Smooth muscle cell (in vitro differentiated cells): Measurements from ENCODE around the gene CMIP. TPM values are rescaled to one million over a fixed set of nuclear protein-coding genes. Genes with fewer than 3 reads are reported as not detected.

Source experiments
- DNase-seq: peaks from one replicate; lab custom pipeline; 2025; ENCODE audit not compliant: unreplicated experiment; lab: John Stamatoyannopoulos, UW
- H2AFZ ChIP-seq: fragments of 200-600 bp; sonication (generic); 2 replicates; pipeline ENCODE4 v1.6.0; 2016; ENCODE audit warnings: antibody characterized with exemption, low read depth, mild to moderate bottlenecking
- H3F3A ChIP-seq: fragments of 200-600 bp; sonication (generic); 2 replicates; pipeline ENCODE4 v1.6.0; 2017; ENCODE audit warnings: antibody characterized with exemption, low read depth
- H3K27ac ChIP-seq: fragments of 200-600 bp; sonication (generic); 2 replicates; pipeline ENCODE4 v1.5.1; 2016; ENCODE audit warnings: low read depth, mild to moderate bottlenecking
- H3K27me3 ChIP-seq: fragments of 200-600 bp; sonication (generic); 2 replicates; pipeline ENCODE4 v1.6.1; 2016; ENCODE audit warnings: low read depth, mild to moderate bottlenecking
- H3K36me3 ChIP-seq: fragments of 200-600 bp; sonication (generic); 2 replicates; pipeline ENCODE4 v1.5.1; 2016; ENCODE audit warnings: low read depth
- H3K4me1 ChIP-seq: fragments of 200-600 bp; sonication (generic); 2 replicates; pipeline ENCODE4 v1.5.1; 2016; ENCODE audit warnings: low read depth
- H3K4me2 ChIP-seq: fragments of 200-600 bp; sonication (generic); 2 replicates; pipeline ENCODE4 v1.6.0; 2016; ENCODE audit warnings: mild to moderate bottlenecking
- H3K4me3 ChIP-seq: fragments of 200-600 bp; sonication (generic); 2 replicates; pipeline ENCODE4 v1.5.1; 2016; ENCODE audit warnings: mild to moderate bottlenecking
- H3K79me2 ChIP-seq: fragments of 200-600 bp; sonication (generic); 2 replicates; pipeline ENCODE4 v1.6.0; 2016; ENCODE audit warnings: low read depth, mild to moderate bottlenecking
- H3K9ac ChIP-seq: fragments of 200-600 bp; sonication (generic); 2 replicates; pipeline ENCODE4 v1.6.0; 2016; ENCODE audit warnings: low read depth
- H3K9me3 ChIP-seq: fragments of 200-600 bp; sonication (generic); replicated peaks from 2 replicates; pipeline ENCODE4 v1.5.1; 2016; ENCODE audit warnings: low read depth
- H4K20me1 ChIP-seq: fragments of 200-600 bp; sonication (generic); 2 replicates; pipeline ENCODE4 v1.6.0; 2016; ENCODE audit warnings: low read depth
- WGBS: methylation state at CpG from one replicate; pipeline ENCODE4 v1.1.7; 2016; ENCODE audit warnings: low lambda C conversion rate; 5-methylcytosine and 5-hydroxymethylcytosine counted together
- polyA plus RNA-seq: library from polyadenylated mRNA; unstranded; fragments of >200 nt; fragmentation: Nextera tagmentation; extraction: Ambion mirVana; gene quantifications from 2 replicates; pipeline ENCODE4 v1.2.1, GENCODE V29; 2016
- total RNA-seq: library from RNA; depleted of rRNA; stranded (reverse); fragments of >200 nt; gene quantifications from 2 replicates; pipeline ENCODE4 v1.2.3, GENCODE V29; 2014
- TF ChIP-seq, protein P1 (sequence below): fragments of 200-600 bp; sonication (generic); IDR thresholded peaks from 2 replicates; pipeline ENCODE4 v1.5.1; 2017; ENCODE audit warnings: borderline replicate concordance, mild to moderate bottlenecking, antibody characterized with exemption; ENCODE audit not compliant: insufficient read depth, poor library complexity, severe bottlenecking

The CMIP gene
- total and polyA plus RNA-seq, 2 experiments from 2014 or later: 2.5 to 44.5 TPM

DNA sequence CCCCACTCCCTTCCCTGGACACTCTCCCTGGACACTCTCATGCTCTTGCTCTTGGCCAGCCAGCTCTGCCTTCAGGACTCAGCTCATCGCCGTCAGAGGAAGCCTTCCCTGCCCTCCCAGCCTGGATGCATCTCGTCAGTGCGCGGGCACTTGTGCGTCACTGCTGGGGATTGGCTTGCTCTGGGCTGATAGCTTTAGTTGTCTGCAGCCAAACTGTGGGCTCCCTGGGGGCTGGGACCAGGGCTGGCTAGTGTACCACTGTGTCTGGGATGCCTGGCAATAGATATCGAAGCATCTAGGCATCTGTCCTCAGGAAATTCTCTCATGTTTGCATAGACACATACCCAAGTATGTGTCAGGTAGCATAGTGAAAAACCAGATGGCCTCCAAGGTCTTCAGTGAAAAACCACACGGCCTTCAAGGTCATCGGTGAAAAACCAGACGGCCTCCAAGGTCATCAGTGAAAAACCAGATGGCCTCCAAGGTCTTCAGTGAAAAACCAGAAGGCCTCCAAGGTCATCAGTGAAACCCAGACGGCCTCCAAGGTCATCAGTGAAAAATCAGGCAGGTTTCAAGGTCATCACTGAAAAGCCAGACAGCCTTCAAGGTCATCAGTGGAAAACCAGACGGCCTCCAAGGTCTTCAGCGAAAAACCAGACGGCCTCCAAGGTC lies 72.0 kb downstream of the CMIP start:
- WGBS: 94% methylated on average over 14 of the region's 14 CpGs
- Histone ChIP-seq H3K4me1 (peaks cover 13% of the 10 kb centered on the region), H2AFZ (no peak overlapping the region), H3K27me3 (no peaks in the 10 kb centered on the region), H3K27ac (no peak overlapping the region), H4K20me1 (peaks cover 94% of the 10 kb centered on the region), H3K79me2 (peaks cover 95% of the 10 kb centered on the region), H3K9me3 (no peaks in the 10 kb centered on the region), H3K4me3 (no peak overlapping the region), H3K4me2 (no peak overlapping the region), H3F3A (peaks cover 3% of the 10 kb centered on the region), H3K9ac (no peak overlapping the region), H3K36me3 (no peaks in the 10 kb centered on the region)
- DNase-seq: no peak
- TF ChIP-seq, protein P1, sequence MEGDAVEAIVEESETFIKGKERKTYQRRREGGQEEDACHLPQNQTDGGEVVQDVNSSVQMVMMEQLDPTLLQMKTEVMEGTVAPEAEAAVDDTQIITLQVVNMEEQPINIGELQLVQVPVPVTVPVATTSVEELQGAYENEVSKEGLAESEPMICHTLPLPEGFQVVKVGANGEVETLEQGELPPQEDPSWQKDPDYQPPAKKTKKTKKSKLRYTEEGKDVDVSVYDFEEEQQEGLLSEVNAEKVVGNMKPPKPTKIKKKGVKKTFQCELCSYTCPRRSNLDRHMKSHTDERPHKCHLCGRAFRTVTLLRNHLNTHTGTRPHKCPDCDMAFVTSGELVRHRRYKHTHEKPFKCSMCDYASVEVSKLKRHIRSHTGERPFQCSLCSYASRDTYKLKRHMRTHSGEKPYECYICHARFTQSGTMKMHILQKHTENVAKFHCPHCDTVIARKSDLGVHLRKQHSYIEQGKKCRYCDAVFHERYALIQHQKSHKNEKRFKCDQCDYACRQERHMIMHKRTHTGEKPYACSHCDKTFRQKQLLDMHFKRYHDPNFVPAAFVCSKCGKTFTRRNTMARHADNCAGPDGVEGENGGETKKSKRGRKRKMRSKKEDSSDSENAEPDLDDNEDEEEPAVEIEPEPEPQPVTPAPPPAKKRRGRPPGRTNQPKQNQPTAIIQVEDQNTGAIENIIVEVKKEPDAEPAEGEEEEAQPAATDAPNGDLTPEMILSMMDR: no peak

DNA sequence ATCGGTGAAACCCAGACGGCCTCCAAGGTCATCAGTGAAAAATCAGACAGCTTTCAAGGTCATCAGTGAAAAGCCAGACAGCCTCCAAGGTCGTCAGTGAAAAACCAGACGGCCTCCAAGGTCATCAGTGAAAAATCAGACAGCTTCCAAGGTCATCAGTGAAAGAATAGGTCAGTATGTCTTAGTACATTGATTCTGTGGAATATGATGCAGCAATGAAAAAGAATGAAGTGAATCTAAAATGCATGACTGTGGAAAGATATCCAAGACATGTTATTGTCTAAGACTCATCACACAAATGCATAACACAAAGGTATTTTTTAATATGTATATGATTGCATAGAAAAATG lies 72.5 kb downstream of the CMIP start:
- no peak overlapping the region for H3K9ac ChIP-seq
- TF ChIP-seq, protein P1: no peak
- peaks cover 97% of the 10 kb centered on the region for H4K20me1 ChIP-seq
- WGBS: 87% methylated on average over 4 of the region's 4 CpGs
- peaks cover 13% of the 10 kb centered on the region for H3K4me1 ChIP-seq
- H3K9me3 ChIP-seq: no peaks in the 10 kb centered on the region
- no peak for DNase-seq
- H3K4me2 ChIP-seq: no peak overlapping the region
- no peak overlapping the region for H3K4me3 ChIP-seq
- peaks cover 5% of the 10 kb centered on the region for H3F3A ChIP-seq
- no peaks in the 10 kb centered on the region for H3K36me3 ChIP-seq
- H3K27ac ChIP-seq: no peak overlapping the region
- H2AFZ ChIP-seq: no peak overlapping the region
- no peaks in the 10 kb centered on the region for H3K27me3 ChIP-seq
- H3K79me2 ChIP-seq: peaks cover 95% of the 10 kb centered on the region

DNA sequence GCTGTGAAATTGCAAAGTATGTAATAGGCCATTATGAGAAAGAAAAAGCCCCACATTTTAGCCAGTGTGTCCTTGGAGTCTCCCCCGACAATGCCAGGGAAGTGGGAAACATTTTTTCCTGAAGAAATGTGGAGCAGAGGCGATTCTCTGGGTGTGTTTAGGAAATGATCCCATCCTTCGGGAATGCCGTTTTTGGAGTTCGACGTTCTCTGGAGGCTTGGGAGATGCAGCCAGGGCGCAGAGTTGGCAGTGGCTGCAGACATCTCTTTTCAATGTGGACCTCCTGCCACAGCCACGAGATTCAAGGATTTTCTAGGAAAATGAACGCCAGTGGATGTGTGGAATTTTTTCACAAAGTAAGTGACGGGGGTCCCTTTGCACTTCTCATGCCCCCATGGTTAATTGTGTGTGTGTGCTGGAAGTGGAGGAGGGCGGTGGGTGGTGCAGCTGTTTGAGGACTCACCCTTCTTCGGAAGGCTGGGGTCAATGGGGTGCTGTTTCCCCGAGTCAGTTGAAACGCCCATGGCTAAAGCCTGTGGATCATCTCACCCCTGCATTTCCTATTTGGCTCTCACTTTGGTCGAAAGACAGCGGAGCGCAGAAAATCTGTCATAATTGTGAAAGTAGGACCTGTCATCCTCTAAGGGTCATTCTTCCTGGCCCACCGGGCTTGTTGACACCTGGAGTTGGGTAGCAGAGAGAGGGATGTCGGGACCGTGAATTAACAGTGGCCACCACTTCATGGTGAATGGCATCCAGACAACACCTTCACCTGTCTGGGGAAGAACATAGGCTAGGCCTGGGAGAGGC lies 73.2 kb downstream of the CMIP start:
- Histone ChIP-seq H3K4me3 (no peak overlapping the region), H3F3A (peaks cover 5% of the 10 kb centered on the region), H3K27ac (no peak overlapping the region), H2AFZ (no peak overlapping the region), H3K9me3 (no peaks in the 10 kb centered on the region), H3K4me2 (no peak overlapping the region), H4K20me1 (peaks cover 99% of the 10 kb centered on the region), H3K4me1 (peaks cover 13% of the 10 kb centered on the region), H3K79me2 (peaks cover 95% of the 10 kb centered on the region), H3K9ac (no peak overlapping the region), H3K27me3 (no peaks in the 10 kb centered on the region), H3K36me3 (no peaks in the 10 kb centered on the region)
- TF ChIP-seq, protein P1: no peak
- WGBS: 73% methylated on average over 20 of the region's 20 CpGs
- no peak for DNase-seq
